WTC11 (cell line): Measurements from ENCODE around the gene IDE.

ENCODE experiments used
- CREB1 ChIP-seq: sonication (generic); formaldehyde crosslinking; IDR thresholded peaks from 2 replicates; pipeline ENCODE4 v1.8.0; 2023; ENCODE audit warnings: mild to moderate bottlenecking, missing genetic modification reagents
- E2F1 ChIP-seq: sonication (generic); formaldehyde crosslinking; IDR thresholded peaks from 2 replicates; pipeline ENCODE4 v1.8.0; 2022; ENCODE audit warnings: mild to moderate bottlenecking, missing genetic modification reagents
- ETV6 ChIP-seq: sonication (generic); formaldehyde crosslinking; IDR thresholded peaks from 2 replicates; pipeline ENCODE4 v1.8.1; 2022; ENCODE audit warnings: mild to moderate bottlenecking, missing genetic modification reagents
- NFYB ChIP-seq: sonication (generic); formaldehyde crosslinking; conservative IDR thresholded peaks from 2 replicates; pipeline ENCODE4 v1.8.0; 2022; ENCODE audit warnings: low read depth, missing genetic modification reagents
- ZNF671 ChIP-seq: fragments of 250-450 bp; sonication (Bioruptor Pico); IDR thresholded peaks from 2 replicates; pipeline ENCODE4 v1.8.0; 2021; ENCODE audit warnings: mild to moderate bottlenecking
- TF ChIP-seq, protein P1 (sequence below): fragments of 200-600 bp; IDR thresholded peaks from 2 replicates; pipeline ENCODE4 v1.8.0; 2022; ENCODE audit warnings: antibody characterized with exemption
- TF ChIP-seq, protein P2 (sequence below): sonication (generic); formaldehyde crosslinking; conservative IDR thresholded peaks from 2 replicates; pipeline ENCODE4 v1.8.1; 2022; ENCODE audit warnings: mild to moderate bottlenecking, missing genetic modification reagents
- TF ChIP-seq, protein P3 (sequence below): fragments of 250-450 bp; sonication (Bioruptor Pico); IDR thresholded peaks from 2 replicates; pipeline ENCODE4 v2.1.2; 2022; ENCODE audit warnings: mild to moderate bottlenecking, moderate library complexity

GRCh38 chr10:92552310-92552709 lies 21.6 kb downstream of the IDE start:
- TF ChIP-seq NFYB (CRISPR knock-in tag) (no peak), ZNF671 (CRISPR knock-in tag) (no peak), ETV6 (CRISPR knock-in tag) (no peak), E2F1 (CRISPR knock-in tag) (no peak), CREB1 (no peak)
- TF ChIP-seq, protein P1, sequence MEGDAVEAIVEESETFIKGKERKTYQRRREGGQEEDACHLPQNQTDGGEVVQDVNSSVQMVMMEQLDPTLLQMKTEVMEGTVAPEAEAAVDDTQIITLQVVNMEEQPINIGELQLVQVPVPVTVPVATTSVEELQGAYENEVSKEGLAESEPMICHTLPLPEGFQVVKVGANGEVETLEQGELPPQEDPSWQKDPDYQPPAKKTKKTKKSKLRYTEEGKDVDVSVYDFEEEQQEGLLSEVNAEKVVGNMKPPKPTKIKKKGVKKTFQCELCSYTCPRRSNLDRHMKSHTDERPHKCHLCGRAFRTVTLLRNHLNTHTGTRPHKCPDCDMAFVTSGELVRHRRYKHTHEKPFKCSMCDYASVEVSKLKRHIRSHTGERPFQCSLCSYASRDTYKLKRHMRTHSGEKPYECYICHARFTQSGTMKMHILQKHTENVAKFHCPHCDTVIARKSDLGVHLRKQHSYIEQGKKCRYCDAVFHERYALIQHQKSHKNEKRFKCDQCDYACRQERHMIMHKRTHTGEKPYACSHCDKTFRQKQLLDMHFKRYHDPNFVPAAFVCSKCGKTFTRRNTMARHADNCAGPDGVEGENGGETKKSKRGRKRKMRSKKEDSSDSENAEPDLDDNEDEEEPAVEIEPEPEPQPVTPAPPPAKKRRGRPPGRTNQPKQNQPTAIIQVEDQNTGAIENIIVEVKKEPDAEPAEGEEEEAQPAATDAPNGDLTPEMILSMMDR, result no peak
- TF ChIP-seq, protein P2, sequence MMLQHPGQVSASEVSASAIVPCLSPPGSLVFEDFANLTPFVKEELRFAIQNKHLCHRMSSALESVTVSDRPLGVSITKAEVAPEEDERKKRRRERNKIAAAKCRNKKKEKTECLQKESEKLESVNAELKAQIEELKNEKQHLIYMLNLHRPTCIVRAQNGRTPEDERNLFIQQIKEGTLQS (CRISPR knock-in tag), result no peak
- TF ChIP-seq, protein P3, sequence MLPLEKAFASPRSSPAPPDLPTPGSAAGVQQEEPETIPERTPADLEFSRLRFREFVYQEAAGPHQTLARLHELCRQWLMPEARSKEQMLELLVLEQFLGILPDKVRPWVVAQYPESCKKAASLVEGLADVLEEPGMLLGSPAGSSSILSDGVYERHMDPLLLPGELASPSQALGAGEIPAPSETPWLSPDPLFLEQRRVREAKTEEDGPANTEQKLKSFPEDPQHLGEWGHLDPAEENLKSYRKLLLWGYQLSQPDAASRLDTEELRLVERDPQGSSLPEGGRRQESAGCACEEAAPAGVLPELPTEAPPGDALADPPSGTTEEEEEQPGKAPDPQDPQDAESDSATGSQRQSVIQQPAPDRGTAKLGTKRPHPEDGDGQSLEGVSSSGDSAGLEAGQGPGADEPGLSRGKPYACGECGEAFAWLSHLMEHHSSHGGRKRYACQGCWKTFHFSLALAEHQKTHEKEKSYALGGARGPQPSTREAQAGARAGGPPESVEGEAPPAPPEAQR, result no peak
